HG03378 (cell line): ENCODE data around the gene PPP2R5C.
"Not testable (repeated sequence)": the region's sequence is repeated elsewhere in the genome, so short reads cannot be mapped to it uniquely, and the experiment has no call there.

Source experiments
- ATAC-seq: cut with Tn5 transposase; IDR thresholded peaks from one replicate; pipeline ENCODE4 v1.9.1; 2021; ENCODE audit warnings: mild to moderate bottlenecking, moderate library complexity; ENCODE audit not compliant: unreplicated experiment

PPP2R5C gene

DNA sequence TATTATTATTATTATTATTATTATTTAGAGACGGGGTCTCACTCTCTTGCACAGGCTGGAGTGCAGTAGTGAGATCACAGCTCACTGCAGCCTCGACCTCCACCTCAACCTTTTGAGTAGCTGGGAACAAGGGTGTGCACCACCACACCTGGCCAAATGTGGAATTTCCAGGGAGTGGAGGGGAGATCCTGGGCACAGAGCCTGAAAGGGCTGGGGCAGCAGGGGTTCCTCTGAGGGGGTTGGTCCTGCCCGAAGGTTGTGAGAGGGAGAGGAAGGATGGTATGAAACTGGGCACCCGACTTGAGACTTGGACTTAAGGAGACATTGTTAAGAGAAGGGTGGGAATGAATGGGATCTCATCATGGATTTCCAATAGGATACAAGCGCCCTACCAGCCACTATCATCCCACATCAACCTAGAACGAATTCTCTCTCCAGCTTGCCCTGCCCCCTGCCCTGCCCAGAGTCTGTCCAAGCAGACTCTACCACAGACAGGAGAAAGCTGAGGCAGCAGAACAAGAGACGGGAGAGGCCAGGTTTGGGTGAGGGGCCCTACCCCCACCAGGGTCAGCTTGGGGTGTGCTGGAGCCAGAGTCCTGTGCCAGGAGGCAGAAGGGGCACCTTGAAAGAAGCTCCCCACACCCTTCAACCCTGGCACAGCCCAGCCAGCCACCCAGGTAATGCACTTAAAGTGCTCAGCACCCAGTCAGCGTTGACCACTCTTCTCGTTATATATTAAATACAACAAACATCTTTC lies 200.4 kb downstream of the PPP2R5C start:
- ATAC-seq: no peak

DNA sequence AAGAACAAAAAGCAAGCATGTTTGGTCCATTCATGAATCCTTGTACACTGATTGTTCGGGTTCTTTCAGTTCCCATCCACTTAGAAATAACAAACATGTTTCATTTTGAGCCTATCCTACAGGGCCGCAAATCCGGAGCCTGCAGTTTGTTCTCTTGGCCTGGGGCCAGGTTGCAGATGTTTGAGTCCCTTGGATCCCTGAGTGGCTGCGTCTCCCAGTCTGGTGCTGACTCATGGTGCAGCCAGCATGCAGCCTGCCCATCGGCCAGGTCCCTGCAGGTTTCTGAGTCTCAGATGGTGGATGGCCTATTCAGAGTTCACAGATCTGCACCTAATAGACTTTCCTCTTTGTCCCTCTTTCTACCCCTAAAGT lies 201.0 kb downstream of the PPP2R5C start:
- ATAC-seq: no peak

DNA sequence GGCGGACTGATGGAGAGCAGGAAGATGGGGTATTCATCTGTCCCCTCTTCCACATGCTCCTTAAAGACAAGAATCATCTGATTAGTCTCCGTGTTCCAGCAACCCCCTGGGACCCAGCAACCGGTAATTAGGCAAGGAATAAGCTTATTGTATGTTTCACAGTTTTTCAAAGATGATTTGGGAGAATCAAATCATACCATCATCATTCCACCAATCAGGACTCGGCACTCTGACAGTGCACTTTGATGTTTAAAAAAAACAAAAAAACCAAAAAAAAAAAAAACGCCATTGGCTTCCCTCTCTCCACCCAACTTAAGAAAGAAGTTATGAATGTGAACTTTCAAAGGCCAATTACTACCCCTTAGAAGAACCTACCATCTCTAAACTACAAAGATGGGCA lies 201.5 kb downstream of the PPP2R5C start:
- ATAC-seq: no peak

DNA sequence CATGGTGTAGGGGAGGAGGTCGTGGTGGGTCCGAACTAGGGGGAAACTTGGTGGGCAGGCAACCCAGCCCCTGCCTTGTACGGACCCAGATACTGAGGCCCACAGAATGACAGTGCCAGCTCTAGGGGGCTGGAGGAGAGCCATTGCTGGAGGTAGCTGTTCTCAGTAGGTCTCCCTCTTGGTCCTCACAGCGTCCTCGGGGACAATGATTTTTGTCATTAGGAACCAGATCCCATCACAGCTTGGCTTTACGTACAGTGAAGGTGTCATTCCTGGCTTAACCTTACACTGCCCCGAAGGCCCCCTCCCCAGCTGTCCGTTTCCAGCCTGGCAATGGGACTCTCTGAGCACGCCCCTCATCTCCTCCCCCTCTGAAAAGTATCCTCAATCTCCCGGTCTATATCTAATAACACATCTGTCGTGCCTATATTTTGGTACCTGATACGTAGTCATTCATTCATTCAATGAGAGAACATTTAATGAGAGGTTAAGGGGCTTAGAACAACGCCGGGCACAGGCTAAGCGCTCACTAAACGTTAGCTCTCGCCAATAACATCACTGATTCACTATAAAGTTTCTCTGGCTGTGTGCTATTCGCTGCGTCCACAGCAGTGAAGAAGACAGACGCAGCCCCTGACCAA lies 202.3 kb downstream of the PPP2R5C start:
- ATAC-seq: no peak

DNA sequence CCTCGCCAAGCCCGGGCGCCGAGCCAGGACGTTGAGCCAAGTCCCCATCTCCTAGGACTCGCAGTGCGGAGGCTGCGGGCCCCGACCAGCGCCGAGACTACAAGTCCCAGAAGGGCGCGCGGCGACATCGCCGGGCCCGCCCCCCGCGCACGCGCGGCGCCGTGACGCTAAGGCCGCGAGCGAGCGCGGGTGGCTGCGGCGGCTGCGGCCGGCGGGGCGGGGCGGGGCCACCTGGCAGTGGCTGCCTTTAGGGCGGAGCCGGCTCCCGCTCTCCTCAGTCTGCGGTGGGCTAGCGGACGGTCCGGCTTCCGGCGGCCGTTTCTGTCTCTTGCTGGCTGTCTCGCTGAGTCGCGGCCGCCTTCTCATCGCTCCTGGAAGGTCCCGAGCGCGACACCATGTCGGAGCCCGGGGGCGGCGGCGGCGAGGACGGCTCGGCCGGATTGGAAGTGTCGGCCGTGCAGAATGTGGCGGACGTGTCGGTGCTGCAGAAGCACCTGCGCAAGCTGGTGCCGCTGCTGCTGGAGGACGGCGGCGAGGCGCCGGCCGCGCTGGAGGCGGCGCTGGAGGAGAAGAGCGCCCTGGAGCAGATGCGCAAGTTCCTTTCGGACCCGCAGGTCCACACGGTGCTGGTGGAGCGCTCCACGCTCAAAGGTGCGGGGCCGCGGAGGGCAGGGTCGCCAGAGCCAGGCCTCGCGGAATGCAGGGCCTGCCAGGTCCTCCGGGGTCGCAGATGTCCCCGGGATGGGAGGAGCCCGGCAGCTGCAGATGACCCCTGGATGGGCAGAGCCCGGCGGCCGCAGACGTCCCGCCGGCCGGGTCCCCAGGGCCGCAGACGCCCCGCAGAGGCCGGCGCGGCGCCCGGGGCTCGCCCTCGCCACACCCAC lies 203.0 kb downstream of the PPP2R5C start, which contains the start of gene DYNC1H1:
TSS of gene DYNC1H1 (plus strand) at position 277 of the 884 bp plus-strand sequence. CDS start at position 396, 119 bp downstream.
- peak; percentile 49 for ATAC-seq

DNA sequence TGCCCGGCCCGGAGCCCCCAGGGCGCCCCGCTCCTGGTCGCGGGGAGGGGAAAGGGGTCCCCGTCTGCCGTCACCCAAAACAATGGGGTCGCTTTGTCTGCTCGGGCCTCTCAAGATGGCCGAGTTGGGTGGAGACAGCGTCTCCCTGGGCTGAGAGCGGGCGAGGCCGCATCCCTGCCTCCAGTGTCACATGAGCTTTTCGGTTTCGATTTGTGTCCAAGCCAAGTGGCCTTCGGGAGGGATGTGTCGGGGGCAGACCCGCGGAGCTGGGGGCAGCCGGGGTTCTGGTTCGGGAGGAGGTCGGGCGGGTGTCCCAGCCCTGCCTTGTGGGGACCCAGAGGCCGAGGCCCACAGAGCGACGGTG lies 203.7 kb downstream of the PPP2R5C start:
- no peak for ATAC-seq

DNA sequence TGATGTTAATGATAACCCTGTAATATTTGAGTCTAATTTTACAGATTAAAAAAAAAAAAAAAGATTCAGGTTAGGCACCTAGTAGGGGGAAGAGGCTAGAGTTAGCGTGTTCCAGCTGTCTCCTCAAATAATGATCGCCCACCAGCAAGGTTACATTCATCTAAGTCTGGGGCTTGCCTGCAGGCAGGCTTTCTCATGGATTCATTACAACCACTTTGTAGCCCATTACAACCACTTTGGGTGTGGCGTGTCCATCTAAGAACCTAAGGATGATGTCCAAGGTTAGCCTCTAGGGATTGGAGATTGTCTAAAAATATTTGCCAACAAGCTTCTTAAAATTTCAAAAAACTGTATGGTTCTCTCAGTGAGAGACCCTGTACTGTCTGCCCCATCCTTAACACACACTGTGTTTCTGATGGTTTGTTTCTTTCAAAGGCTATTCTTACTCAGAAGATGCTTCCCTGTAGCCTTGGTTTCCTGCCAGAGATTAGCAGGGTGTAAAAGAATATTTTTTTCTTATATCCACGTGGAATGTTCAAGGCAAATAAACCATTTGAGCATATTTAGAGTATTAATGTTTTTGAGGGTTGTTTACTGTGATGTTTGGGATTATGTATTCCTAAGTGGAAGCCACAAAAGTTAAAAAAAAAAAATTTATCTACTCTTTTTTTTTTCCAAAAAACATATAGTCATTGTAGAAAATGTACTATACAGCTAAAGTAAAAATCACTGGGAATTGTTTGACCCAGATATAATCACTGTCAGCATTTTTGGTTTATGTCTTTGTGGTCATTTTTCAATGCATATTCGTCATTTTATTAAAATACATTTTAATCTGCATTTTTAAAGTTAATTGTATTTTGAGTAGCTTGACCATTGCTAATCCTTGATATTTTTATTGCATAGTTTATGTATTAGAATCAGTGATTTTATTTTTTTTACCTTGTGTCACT lies 204.5 kb downstream of the PPP2R5C start:
- no peak for ATAC-seq

DNA sequence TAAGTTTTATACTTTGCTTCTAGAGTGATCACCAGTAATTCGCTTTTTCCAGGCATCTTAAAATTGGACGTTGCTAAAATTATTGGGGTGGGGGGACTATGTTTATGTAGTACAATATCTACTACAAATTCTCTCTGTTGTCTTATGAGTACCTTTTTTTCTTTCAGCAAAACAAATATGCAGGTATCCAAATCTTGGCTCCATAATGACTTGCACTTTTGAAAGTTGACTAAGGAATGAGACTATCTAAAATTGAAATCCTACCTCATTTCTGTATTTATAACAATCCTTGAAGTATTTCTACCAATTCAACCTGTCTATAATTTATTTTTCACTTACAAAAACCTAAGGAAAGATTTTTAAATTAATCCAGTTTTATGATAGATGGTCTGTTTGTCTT lies 205.2 kb downstream of the PPP2R5C start:
- no peak for ATAC-seq

DNA sequence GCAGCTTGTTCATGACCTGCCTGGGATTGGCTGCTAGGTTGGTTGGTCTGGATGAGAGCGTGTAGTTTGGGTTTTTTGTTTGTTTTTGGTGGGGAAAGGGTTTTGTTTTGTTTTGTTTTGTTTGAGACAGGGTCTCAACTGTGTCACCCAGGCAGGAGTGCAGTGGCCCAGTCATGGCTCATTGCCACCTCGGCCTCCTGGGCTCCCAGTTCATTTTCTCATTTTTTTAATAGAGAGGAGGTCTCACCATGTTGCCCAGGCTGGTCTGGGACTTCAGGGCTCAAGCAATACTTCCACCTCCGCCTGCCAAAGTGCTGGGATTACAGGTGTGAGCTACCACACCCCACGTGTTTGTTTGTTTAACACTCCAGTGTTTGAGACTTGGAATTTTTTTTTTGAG lies 206.7 kb downstream of the PPP2R5C start:
- no peak for ATAC-seq

DNA sequence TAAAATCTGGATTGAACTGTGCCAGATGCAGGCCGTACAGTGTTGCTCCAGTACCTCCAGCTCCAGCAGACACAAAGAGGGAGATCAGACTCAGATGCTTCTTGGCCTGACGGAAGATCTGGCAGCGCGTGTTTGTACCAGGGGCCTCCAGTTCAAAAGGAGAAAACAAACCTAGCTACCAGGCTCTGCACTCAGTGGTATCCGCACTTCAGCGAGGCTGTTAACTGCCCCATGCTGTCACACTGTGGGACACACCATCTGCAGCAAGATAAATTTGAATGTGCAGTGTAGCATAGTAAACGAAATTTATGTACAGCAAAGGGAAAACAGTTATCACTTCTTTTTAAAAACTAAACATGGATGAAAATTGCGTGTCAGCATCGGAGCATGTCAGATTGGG lies 208.0 kb downstream of the PPP2R5C start:
- no peak for ATAC-seq

DNA sequence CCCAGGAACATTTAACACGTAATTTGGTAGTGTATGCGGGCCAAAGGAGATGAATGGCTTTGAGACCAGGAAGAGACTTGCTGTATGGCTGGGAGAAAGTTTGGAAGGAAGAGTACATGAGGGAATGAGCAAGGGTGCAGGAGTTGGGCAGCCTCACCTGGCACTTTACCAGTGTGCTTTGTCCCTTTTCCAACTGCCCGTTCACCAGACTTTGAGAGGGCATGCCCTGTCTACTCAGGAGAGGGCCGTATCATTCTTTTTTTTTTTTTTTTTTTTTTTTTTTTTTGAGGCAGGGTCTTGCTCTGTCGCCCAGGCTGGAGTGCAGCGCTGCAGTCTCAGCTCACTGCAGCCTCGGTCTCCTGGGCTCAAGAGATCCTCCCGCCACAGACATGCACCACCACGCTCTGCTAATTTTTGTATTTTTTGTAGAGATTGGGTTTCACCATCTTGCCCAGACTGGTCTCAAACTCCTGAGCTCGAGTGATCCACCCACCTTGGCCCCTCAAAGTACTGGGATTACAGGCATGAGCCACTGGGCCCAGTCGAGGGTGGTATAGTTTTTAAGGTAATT lies 209.4 kb downstream of the PPP2R5C start:
- no peak for ATAC-seq

DNA sequence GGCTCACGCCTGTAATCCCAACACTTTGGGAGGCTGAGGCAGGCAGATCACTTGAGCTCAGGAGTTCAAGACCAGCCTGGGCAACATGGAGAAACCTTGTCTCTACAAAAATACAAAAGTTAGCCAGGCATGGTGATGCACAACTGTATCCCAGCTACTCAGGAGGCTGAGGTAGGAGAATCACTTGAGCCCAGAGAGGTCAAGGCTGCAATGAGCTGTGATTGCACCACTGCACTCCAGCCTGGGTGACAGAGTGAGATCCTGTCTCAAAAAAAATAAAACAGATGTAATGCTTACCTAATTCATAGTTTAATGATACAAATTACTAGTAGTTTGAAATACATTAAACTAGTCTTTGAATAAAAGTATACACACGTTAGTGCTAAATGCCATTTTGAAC lies 209.9 kb downstream of the PPP2R5C start:
- not testable (repeated sequence) for ATAC-seq

DNA sequence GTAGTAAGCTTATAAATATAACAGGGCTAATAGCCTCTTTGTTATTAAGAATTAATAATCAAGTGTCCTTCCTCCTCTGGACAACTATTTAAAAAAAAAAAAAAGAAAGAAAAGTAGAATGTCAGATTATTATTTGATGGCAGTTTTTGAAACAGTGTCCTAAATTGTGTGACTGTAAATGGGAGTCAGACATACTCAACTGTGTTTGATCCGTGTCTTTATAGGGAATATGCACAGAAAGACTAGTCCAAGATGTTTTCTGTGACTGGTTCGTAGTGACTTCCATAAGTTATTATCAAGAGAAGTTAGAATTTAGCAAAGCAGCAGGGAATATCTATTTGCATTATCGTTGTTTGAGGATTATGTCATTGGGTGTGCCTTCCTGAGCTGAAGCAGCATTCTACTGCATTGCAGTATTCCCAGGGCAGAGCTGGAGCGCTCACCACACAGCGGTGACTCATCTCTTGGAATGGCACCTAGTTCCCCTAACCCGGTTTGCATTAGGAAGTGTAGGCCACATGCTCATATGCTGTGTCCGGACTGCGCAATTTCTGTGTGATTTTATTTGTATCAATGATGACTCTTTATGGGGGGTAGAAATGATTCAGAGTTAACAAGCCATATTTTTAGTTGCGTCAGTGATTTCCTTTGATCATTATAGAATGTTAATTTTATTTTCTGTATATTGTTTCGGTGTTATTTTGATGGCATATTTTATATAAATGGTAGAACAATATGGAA lies 210.8 kb downstream of the PPP2R5C start:
- no peak for ATAC-seq

DNA sequence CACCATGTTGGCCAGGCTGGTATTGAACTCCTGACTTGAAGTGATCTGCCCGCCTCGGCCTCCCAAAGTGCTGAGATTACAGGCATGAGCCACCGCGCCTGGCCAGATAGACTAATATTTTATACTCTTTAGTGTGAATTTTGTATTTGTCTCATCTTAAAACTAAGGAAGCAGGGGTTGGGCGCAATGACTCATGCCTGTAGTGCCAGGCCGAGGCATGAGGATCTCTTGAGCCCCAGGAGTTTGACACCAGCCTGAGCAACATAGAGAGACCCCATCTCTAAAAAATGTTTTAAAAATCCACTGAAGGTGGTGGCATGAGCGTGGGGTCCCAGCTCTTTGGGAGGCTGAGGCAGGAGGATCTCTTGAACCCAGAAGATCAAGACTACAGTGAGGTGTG lies 211.8 kb downstream of the PPP2R5C start:
- ATAC-seq: no peak

DNA sequence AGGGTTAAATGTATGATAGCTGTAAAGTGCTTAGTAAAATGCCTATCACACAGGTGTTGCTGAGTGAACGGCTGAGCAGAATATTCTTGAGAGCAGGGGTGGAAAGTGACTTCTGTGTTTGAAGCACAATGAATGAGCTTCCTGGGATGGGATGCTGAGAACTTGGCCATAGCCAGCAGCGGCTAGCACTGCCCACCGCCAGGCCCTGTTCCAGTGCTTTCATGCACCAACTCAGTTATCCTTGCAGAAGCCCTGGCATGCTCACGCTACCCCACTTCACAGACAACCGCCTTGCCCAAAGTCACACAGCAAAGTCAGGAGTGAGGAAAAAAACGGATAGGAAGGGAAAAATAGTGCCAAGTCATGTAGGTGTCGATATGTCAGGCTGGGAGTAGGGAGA lies 213.7 kb downstream of the PPP2R5C start:
- no peak for ATAC-seq
